Esophagus squamous epithelium (tissue), 5 donors: ENCODE measurements around the gene RPS6KC1. TPM values are rescaled to one million over a fixed set of nuclear protein-coding genes. Genes with fewer than 3 reads are reported as not detected.
"Not testable (repeated sequence)": the region's sequence is repeated elsewhere in the genome, so short reads cannot be mapped to it uniquely, and the experiment has no call there.

Experiments
- DNase-seq: peaks from one replicate; lab custom pipeline; 2025; lab: John Stamatoyannopoulos, UW
- H3K27ac ChIP-seq, 4 donors: fragments of 200-600 bp; sonication (generic); one replicate each; pipeline ENCODE4 v1.5.1; 2016 to 2019; ENCODE audit warnings: mild to moderate bottlenecking in 1 of 4
- H3K27me3 ChIP-seq, 4 donors: fragments of 200-600 bp; sonication (generic); 1 replicate in 3 of 4; 2 replicates in 1 of 4; pipeline versions ENCODE4 v1.5.1 to v1.6.0; 2017 to 2021; ENCODE audit warnings: antibody characterized with exemption in 1 of 4
- H3K36me3 ChIP-seq, 3 donors: fragments of 200-600 bp; sonication (generic); one replicate each; pipeline ENCODE4 v1.5.1; 2016 to 2019
- H3K4me1 ChIP-seq, 3 donors: fragments of 200-600 bp; sonication (generic); one replicate each; pipeline ENCODE4 v1.5.1; 2017 to 2019
- H3K4me3 ChIP-seq, 4 donors: fragments of 200-600 bp; sonication (generic); 1 replicate in 3 of 4; 2 replicates in 1 of 4; pipeline ENCODE4 v1.5.1; 2016 to 2019; ENCODE audit warnings: mild to moderate bottlenecking in 2 of 4, moderate library complexity in 1 of 4
- H3K9me3 ChIP-seq, 3 donors: fragments of 200-600 bp; sonication (generic); one replicate each; pipeline ENCODE4 v1.5.1; 2016 to 2019
- CTCF ChIP-seq, 6 experiments: fragments of 450-650 bp in 4 of 6; fragments of 200-600 bp in 2 of 6; sonication (generic) in 2 of 6; IDR thresholded peaks; one replicate each; pipeline ENCODE4 v1.5.1; 2016 to 2019; ENCODE audit warnings: antibody characterized with exemption in 6 of 6, mild to moderate bottlenecking in 4 of 6, moderate library complexity in 4 of 6
- POLR2A ChIP-seq, 4 donors: fragments of 450-650 bp; IDR thresholded peaks; one replicate each; pipeline ENCODE4 v1.6.1; 2017; ENCODE audit warnings: antibody characterized with exemption in 4 of 4, mild to moderate bottlenecking in 4 of 4, moderate library complexity in 3 of 4
- WGBS, 2 donors: methylation state at CpG; one replicate each; pipeline ENCODE4 v1.1.5; 2018; 5-methylcytosine and 5-hydroxymethylcytosine counted together
- intact Hi-C: fragments of 100-400 bp; cut with DNase I; formaldehyde crosslinking; loops from one replicate; pipeline ENCODE4 v1.15.0; 2022
- total RNA-seq, 4 donors: library from RNA; depleted of rRNA; stranded (reverse); fragments of >200 nt; gene quantifications; one replicate each; pipeline ENCODE4 v1.1.0, GENCODE V29; 2016
- donor health status: DM: yes; HTN: yes; CAD: no.

Gene RPS6KC1
- total RNA-seq, 4 donors from 2014 or later: 7.4 to 16.8 (median 13.7) TPM

- Histone ChIP-seq H3K36me3 (no peaks in the 10 kb centered on the region), H3K27ac (no peak overlapping the region), H3K9me3 (no peaks in the 10 kb centered on the region), H3K27me3 (no peaks in the 10 kb centered on the region), H3K4me3 (no peak overlapping the region), H3K4me1 (no peaks in the 10 kb centered on the region)
- intact Hi-C loops: no loop called here
- DNase-seq: no peak
- TF ChIP-seq POLR2A (IDR thresholded peaks at IDR 0.05) (no peak), CTCF (IDR thresholded peaks at IDR 0.05) (no peak)
- 33 to 50% methylated on average over 1 of the region's 1 CpG for WGBS, 2 donors
Measured at GRCh38 chr1:213315571-213315970, 264.5 kb downstream of the RPS6KC1 start.

GRCh38 chr1:213318458-213318857, 267.4 kb downstream of the RPS6KC1 start:
- DNase-seq, H3K27me3 ChIP-seq, intact Hi-C loops, H3K4me3 ChIP-seq, H3K9me3 ChIP-seq, H3K27ac ChIP-seq, H3K36me3 ChIP-seq, H3K4me1 ChIP-seq: not testable (repeated sequence)
- 78 to 90% methylated on average over 1 of the region's 1 CpG for WGBS, 2 donors

- Histone ChIP-seq H3K27me3 (no peaks in the 10 kb centered on the region), H3K36me3 (no peaks in the 10 kb centered on the region), H3K4me1 (no peaks in the 10 kb centered on the region), H3K9me3 (no peaks in the 10 kb centered on the region), H3K27ac (no peak overlapping the region), H3K4me3 (no peak overlapping the region)
- WGBS, 2 donors: 34 to 60% methylated on average over 5 to 6 of the region's 6 CpGs
- no peak for TF ChIP-seq CTCF (IDR thresholded peaks at IDR 0.05)
- TF ChIP-seq POLR2A (IDR thresholded peaks at IDR 0.05): no peak
- intact Hi-C loops: no loop called here
- DNase-seq: no peak
Measured at GRCh38 chr1:213320191-213320870, 269.3 kb downstream of the RPS6KC1 start.

Other genes with a start within 250 kb of the RPS6KC1 start
- not detected for gene SPATA45, start 203.6 kb upstream of the RPS6KC1 start, total RNA-seq
- gene FLVCR1, start 193.0 kb upstream of the RPS6KC1 start, total RNA-seq: 1 to 10 TPM; 2.4 to 8.0 (median 4.3) TPM
- 1 to 10 TPM in 3 of 4 donors, under 1 TPM in 1; 0.27 to 3.4 (median 2.4) TPM for gene VASH2, start 100.7 kb upstream of the RPS6KC1 start, total RNA-seq
- 10 to 100 TPM; 15.8 to 48.3 (median 31.3) TPM for gene ANGEL2, start 35.4 kb upstream of the RPS6KC1 start, total RNA-seq